Measurements from ENCODE around the gene RAD51C.

The RAD51C gene

GRCh38 chr17:58783380-58783779 lies 91.0 kb downstream of the RAD51C start:
- TF ChIP-seq CTCF (conservative IDR thresholded peaks at IDR 0.05; ENCODE audit: low read length) = no peak
- no peak for DNase-seq (ENCODE audit: low read depth)
- no peak overlapping the region for H3K4me3 ChIP-seq (ENCODE audit: low read length)

- no peak for DNase-seq (ENCODE audit: low read depth)
- no peak overlapping the region for H3K4me3 ChIP-seq (ENCODE audit: low read length)
- no peak for TF ChIP-seq CTCF (conservative IDR thresholded peaks at IDR 0.05; ENCODE audit: low read length)
These were observed 92.7 kb downstream of the RAD51C start for GRCh38 chr17:58785097-58785496.

Measured in AG10803 (cell line).